NCI-H82 treated with DMSO at 0.1 percent for 48 hours (cell line): ENCODE results near the gene BACH1.
"Not testable (repeated sequence)": the region's sequence is repeated elsewhere in the genome, so short reads cannot be mapped to it uniquely, and the experiment has no call there.

Experiments
- DNase-seq: peaks from one replicate; lab custom pipeline; 2025; ENCODE audit not compliant: unreplicated experiment; lab: John Stamatoyannopoulos, UW

Gene BACH1

DNA sequence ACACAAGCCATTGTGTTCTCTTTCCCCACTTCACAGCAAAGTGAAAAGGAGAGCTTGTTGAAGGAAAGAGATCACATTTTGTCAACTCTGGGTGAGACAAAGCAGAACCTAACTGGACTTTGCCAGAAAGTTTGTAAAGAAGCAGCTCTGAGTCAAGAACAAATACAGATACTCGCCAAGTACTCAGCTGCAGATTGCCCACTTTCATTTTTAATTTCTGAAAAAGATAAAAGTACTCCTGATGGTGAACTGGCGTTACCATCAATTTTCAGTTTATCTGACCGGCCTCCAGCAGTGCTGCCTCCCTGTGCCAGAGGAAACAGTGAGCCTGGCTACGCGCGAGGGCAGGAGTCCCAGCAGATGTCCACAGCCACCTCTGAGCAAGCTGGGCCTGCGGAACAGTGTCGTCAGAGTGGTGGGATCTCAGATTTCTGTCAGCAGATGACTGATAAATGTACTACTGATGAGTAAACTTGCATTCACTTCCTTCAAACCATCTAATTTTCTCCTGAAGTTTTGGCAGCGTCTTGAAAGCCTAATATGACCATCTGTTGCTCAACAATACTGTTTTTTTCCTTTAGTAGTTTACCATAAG, 43.7 kb downstream of the BACH1 start:
- no peak for DNase-seq

DNA sequence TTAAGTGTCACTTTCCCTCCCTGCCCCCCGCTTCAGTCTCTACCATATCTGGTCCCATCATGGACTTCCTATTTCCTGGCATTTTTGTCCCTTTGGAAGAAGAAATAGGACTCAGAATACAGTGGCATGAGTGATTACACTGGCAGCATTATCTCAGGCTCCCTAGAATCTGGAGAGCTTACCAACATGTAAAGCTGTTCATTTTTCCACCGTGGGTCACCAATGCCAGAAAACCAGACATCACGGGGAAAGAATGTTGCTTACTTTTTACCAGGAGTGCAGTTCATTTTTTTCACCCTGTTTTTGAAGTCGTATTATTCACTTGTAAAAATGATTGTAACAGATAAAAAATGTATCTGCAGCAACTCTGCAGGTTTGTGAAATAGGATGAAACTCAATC, 44.8 kb downstream of the BACH1 start:
- no peak for DNase-seq

DNA sequence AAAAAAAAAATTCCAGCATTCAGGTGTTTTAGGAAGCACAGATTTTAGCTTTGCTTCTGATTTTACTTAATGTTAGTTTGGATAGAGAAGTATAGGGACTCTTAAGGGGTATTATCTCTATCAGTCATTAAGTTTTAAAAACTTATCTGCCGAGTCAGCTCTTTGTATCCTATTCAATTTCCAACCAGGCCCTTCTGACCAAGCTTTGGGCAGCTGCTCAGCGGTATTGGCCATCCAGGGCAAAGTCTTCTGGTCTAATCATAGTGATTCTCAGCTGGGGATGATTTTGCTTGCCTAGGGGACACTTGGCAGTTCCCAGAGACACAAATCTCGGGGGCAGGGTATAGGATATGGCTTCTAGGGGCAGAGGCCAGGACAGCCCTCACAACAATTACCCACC, 47.6 kb downstream of the BACH1 start:
- DNase-seq, result no peak

DNA sequence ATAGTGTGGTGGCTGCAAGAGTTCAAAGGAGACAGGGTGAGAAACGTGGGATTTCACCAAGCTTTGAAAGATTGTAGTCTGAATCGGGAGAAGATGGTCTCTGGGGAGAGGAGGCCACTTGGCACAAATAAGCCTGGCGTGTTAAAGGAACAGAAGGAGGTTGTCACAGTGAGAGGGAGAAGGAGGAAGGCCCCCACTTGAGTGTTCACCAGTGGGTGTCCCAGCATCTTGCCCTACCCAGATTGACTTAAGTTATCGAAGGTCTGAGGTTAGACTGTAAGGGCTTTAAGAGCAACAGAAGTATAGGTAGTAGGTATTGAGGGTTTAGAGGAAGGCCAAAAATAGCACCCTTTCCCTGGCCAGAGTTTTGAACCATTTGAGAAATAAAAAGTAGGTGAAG, 48.0 kb downstream of the BACH1 start:
- no peak for DNase-seq

DNA sequence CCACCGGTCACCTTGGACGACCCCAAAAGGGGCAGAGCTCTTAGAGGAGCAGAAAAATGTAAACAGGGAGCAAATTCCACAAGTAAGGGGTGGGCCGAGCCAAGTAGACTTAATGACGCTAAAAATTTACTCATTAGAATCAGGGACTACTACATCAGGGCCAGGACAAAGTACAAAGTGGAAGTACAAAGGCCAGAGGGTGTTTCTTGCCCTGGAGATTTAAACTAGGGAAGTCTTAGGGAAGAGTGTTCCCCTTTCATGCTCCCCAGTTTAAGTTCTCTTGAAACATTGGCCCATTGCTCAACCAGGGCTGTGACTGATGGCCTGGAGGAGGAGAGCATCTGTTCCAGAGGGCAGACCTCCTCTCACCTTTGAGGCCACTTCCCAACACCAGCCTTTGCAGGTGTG, 48.6 kb downstream of the BACH1 start:
- no peak for DNase-seq

DNA sequence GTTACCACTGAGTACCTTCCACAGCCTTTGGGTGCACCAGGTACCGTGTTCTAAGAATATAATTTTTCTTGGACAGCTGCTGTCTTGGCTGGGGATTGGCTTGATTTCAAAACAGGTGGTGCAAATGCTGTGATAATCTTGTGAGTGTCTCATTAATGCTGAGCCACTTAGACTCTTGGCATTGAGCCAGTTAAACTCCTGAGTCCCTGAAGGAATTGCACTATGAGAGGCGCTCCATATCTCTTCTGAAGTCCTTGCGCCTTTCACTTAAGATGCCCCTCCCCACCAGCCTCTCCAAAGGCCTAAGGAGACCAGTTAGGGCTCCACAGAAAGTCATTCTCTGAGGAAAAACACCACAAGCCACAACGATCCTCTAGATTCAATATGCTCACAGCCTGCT, 51.0 kb downstream of the BACH1 start:
- DNase-seq, result peak; percentile 95

DNA sequence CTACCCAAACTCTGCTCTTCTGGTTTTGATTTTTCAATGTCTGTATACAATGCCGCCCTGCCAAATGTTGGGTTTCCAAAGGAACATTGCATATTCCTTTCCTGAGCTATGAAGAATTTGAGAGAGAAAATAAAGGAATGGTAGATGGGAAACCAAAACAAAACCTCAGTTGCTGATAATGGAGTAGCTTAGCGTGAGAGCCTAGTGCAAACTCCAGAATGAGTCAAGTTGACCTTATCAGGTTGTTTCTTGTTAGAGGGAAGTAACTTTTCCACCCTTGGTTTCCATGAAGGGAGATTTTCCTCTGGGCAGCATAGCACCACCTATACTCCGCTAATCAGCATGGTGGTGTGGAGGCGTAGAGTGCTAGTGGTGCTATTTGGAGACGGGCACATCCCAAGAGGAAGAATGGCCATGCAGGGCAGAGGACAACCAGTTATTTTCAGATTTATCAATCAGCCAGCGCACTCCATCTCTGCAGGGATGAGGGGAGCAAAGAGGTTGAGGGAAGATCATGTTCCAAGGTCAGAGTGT, 51.6 kb downstream of the BACH1 start:
- DNase-seq, result no peak

DNA sequence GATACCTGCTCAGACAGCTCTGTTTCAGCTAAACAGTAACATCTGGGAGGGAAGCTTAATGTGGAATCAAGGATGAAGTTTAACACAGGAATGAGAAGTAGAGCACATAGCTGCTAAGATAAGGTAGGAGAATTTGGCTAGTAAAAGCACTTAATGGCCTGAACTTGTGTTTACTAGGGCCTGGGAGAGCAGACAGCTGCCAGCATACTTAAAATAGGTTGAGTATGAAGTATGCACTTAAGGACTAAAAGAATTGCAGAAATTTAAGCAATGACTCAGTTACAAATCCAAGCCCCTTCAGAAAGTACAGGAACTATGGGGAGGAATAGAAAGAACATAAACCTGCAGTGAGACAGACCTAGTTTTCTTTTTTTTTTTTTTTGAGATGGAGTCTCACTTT, 53.0 kb downstream of the BACH1 start:
- DNase-seq, result no peak

DNA sequence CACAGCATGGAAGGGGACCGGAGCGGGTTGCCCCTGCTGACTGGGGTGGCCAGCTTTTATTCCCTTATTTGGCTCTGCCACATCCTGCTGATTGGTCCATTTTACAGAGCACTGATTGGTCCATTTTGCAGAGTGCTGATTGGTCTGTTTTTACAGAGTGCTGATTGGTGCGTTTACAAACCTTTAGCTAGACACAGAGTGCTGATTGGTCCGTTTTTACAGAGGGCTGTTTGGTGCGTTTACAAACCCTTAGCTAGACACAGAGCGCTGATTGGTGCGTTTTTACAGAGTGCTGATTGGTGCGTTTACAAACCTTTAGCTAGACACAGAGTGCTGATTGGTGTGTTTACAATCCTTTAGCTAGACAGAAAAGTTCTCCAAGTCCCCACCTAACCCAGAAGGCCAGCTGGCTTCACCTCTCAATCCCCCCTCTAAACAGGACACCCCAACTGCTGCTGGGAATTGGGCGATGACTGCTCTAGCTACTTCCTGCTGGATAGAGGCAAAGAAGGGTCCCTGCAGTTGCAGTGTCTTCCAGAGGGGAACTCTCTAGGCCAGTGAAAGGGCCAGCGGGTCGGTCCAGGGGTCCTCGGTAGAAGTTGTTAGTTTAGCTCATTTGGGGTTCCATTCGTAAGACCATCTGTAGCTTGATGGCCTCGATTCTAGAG, 56.5 kb downstream of the BACH1 start:
- not testable (repeated sequence) for DNase-seq

DNA sequence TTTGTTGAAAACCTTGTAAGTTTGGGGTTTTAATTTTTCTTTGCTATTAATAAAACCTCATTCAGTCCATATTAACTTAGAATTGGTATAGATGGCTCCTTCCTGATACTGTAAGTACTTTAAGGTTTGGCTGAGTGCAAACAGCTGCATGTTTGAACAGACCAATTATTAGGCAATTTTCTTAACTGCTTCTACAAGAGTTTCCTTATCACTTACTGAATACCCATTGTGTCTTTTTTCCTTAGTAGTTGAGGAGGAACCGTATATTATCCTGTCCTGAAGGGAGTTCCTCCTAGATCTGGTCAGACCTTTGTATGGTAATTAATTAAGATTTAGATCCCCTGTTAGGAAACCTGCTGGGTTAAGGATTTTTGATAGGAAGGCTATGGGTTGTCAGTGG, 57.6 kb downstream of the BACH1 start:
- DNase-seq, result not testable (repeated sequence)

DNA sequence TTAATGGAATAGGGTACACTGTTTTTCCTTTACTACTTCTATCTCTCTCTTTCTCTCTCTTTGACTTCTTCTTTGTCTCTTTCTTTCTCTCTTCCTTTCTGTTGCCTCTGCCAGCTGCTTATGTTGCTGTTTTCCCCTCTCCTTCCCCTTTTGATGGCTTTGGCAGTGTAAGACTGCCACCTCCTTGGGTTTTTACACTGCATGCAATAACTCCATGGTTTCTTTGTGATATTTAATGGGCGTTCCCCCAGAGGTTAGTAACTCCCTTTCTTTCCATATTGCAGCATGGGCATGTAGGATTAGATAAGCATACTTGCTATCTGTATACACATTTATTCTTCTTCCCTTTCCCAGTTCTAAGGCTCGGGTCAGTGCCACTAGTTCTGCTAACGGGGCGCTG, 58.1 kb downstream of the BACH1 start:
- DNase-seq, result not testable (repeated sequence)

DNA sequence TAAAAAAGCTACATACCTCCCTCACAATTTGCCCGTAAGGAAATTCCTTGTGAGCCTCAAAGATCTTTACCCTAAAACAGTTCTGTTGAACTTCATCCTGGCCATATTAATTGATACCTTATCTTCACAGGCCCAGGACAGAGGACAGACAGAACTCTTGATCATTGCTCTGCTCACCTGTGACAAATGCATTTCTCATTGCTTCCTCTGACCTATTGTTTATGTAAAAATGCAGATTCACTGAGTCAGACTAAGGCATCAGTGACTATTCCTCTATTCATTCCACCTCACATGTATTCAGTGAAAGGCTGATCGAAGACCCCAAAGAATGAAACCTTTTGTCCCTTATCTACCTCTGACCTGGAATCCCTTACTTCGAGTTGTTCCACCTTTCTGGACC, 61.0 kb downstream of the BACH1 start:
- DNase-seq, result no peak

DNA sequence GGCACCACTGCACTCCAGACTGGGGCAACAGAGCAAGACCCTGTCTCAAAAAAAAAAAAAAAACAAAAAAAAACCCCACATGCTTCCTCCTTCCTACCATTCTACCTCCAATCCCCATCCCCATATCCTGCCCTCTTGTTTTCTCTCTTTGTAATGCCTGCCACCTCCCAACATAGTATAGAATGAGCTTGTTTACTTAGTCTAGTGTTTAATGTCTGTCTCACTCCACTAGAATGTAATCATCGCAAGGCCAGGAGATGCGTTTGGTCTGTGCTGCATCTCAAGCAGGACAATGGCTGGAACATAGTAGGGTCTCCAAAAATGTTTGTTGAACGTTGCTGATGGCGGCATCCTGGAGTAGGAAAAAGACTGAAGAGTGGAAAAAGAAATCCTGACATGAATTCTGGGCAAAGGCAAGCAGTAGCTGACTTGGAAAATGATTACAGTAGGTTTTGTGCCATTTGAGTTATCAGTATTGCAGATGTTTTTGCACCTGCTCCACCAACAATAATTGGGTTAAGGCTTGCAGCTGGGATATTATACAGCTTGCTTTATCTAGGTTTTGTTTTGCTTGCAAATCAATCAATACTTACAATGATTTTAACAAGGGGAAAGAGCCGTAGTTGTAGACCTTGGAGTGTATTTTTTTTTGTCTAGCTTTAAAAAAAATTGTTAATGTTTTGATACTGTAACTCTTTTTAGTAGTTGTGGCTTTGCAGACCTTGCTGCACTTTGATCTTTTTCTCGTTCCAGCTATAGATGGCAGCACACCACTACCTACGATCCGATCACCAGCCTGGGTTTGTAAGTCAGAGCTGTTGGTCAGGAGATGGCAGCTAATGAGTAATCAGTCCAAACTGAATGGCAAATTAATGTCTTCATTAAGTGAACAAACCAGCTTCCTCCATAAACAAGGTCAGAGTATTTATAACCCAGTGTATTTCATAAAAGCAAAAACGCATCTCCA, 62.4 kb downstream of the BACH1 start:
- DNase-seq, result no peak

DNA sequence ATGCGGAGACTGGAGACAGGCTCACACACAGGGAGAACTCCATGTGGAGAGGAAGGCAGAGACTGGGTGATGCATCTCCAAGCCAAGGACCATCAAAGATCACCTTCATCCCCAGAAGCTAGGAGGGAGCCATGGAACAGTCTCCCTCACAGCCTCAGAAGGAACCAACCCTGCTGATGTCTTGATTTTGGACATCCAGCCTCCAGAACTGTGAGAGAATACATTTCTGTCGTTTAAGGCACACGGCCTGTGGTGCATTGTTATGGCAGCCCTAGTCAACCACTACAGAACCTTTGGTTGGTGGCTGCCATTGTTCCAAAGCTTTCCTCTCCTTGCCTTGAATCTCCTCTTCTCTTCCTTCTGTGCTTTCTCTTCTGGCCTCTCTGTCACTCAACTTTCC, 64.0 kb downstream of the BACH1 start:
- no peak for DNase-seq

DNA sequence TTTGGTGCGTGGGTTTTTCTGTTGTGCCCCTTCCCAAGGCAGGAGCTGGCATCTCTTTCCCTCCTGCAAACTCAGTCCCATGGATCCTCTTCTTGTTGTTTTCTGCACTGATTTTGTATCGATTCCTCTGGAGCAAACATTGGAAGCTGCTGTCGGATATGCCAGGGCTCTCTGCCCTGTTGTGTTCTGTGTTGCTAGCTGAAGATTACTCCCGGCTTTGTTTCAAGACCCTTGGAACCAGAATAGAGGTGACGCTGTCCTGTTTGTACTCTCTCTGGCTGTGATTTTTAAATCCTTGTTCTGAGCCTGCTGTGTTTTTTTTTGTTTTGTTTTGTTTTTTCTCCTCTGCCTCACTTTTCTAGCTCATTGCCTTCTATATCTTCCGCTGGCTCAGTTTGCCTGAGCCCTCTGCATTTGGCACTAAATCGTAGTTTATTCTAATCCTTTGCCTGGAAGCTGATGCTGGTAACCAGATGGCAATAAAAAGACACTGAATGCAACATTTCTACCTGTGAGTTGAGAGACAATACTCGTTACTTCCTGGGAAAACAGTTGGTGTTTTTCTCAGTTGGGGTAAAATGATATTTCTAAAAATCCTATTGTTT, 67.0 kb downstream of the BACH1 start:
- no peak for DNase-seq

DNA sequence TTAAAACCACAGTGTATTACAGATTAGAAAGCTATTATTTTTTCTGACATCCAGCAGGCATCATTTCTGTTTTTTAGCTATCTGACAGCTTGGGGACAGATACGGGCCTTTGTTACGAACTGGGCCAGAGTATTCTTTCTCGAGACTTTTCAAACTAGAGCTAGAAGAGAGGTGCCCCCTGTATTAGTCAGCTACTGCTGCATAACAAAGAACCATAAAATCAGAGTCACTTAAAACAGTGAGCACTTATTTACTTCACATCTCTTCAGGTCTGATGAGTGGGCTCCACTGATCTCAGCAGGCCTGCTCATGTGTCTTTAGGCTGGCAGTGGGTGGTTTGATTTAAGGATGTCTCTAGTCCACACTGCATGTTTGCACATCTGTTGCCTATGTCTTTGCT, 67.8 kb downstream of the BACH1 start:
- no peak for DNase-seq

DNA sequence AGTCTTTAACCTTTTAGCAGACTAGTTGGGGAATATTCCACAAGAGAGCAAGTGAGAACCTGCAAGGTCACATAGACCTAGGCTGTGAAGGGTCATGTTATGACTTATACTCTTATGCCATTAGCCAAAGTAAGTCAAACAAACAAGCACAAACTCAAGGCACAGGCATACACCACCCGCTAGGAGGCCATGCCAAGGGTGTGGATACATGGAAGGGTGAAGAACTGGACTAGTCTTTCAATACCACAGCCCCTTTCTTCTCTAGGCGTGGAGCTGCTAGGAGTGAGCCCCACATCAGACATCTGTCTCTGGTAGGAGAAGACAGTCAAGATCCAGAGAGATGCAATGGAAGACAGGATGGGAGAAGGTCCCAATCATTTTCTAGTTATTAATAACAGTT, 68.6 kb downstream of the BACH1 start:
- no peak for DNase-seq

DNA sequence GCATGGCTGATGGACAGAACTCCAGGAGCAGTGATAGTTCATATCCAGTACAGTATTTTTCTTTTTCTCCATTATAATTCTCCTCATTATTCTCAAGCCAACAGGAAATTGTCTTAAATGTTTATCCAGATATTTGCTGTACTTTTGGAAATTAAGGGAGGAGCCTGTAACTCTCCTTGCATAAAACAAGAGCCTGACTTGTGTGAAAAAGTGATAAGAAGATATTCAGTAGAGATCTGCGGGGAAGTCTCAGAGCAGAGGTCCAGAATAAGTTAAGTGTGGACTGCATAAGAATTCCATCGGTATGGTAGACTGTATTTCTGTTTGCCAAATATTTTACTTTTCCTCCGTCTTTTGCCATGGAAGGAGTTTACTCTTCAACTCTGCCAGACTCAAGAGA, 70.2 kb downstream of the BACH1 start:
- DNase-seq, result no peak

DNA sequence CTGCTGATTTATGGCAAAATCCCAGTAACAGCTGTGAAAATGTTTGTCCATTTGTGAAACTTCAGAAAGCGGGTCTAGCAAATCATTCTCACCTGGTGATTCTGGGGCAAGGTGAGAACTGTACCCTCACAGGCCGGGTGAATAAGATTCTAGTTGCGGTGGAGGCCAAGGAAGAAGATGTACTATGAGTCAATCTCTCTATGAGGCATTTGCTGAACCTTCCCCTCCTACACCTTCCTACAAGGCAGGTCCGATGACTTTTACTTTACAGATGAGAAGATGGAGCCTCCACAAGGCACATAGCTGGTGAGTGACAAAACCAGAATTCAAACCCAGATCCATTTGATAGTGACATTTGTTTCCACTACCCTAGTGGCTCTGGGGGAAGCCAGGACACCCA, 72.7 kb downstream of the BACH1 start:
- DNase-seq, result no peak

DNA sequence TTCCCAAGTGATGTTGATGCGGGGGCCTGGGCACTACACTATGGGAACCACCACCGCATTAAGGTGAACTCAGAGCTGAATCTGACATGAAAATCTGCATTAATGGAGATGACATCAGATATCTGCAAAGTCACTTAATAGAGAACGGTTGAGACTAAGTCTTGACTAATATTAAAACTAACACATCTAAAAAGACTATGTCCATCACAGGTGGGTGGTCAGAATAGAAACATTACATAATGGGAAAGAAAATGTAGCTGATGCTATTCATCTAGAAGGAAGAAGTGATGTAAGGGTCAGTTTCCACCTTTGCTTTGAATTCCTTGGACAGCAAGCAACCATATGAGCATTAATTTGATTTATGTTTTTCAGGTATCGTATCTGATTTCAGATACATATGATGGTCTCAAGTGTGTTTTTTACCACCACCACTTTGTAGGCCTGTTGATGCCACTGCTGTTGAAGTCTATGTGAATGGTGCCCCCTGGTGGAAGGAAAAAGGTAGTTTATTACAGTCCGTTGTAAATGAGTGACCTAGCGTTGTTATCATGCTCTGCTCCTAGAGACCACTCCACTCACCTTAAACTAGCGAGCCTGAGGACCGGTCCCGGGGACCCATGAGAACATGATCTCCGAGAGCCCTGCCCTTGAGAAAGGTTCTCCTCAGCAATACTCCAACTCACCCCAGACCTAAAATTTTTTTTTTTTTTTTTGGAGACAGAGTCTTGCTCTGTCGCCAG, 73.5 kb downstream of the BACH1 start:
- DNase-seq, result peak; percentile 72

DNA sequence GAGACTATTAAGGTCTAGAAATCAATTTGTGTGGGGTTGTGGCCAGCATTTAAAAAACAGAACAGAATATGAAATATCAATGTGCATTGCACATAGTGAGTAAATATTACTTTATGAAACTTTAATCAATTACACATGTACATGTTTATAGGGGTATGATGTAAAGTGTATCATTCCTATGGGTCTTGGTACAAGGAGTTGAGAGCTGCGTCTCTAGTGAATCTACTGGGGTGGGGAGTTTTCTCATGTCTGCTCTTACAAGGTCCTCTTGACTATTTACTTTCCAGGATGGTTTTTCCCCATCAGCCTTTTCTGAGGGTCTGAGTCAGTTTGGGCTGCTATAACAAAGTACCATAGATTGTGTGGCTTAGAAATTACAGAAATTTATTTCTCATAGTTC, 75.8 kb downstream of the BACH1 start:
- DNase-seq, result no peak
